ES-I3 (cell line): Measurements from ENCODE around the gene DGKZ.
A peak's percentile ranks its signal among the peaks of the same experiment; 100 is the strongest.
"Not testable (repeated sequence)": the region's sequence is repeated elsewhere in the genome, so short reads cannot be mapped to it uniquely, and the experiment has no call there.

ENCODE experiments used
- H3K36me3 ChIP-seq: 2 replicates; pipeline ENCODE4 v1.6.1; 2013; ENCODE audit warnings: mild to moderate bottlenecking, low read length, control low read depth, moderate library complexity; ENCODE audit not compliant: insufficient read depth
- H3K4me1 ChIP-seq: 2 replicates; pipeline ENCODE4 v1.6.1; 2013; ENCODE audit warnings: mild to moderate bottlenecking, control low read depth, low read length; ENCODE audit not compliant: insufficient read depth
- H3K9ac ChIP-seq: 2 replicates; pipeline ENCODE4 v1.6.1; 2013; ENCODE audit warnings: low read depth, mild to moderate bottlenecking, low read length, moderate library complexity
- H3K9me3 ChIP-seq: 2 replicates; pipeline ENCODE4 v1.6.1; 2013; ENCODE audit warnings: mild to moderate bottlenecking, low read length, moderate library complexity; ENCODE audit not compliant: control insufficient read depth, insufficient read depth

DGKZ gene, protein sequence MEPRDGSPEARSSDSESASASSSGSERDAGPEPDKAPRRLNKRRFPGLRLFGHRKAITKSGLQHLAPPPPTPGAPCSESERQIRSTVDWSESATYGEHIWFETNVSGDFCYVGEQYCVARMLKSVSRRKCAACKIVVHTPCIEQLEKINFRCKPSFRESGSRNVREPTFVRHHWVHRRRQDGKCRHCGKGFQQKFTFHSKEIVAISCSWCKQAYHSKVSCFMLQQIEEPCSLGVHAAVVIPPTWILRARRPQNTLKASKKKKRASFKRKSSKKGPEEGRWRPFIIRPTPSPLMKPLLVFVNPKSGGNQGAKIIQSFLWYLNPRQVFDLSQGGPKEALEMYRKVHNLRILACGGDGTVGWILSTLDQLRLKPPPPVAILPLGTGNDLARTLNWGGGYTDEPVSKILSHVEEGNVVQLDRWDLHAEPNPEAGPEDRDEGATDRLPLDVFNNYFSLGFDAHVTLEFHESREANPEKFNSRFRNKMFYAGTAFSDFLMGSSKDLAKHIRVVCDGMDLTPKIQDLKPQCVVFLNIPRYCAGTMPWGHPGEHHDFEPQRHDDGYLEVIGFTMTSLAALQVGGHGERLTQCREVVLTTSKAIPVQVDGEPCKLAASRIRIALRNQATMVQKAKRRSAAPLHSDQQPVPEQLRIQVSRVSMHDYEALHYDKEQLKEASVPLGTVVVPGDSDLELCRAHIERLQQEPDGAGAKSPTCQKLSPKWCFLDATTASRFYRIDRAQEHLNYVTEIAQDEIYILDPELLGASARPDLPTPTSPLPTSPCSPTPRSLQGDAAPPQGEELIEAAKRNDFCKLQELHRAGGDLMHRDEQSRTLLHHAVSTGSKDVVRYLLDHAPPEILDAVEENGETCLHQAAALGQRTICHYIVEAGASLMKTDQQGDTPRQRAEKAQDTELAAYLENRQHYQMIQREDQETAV

DNA sequence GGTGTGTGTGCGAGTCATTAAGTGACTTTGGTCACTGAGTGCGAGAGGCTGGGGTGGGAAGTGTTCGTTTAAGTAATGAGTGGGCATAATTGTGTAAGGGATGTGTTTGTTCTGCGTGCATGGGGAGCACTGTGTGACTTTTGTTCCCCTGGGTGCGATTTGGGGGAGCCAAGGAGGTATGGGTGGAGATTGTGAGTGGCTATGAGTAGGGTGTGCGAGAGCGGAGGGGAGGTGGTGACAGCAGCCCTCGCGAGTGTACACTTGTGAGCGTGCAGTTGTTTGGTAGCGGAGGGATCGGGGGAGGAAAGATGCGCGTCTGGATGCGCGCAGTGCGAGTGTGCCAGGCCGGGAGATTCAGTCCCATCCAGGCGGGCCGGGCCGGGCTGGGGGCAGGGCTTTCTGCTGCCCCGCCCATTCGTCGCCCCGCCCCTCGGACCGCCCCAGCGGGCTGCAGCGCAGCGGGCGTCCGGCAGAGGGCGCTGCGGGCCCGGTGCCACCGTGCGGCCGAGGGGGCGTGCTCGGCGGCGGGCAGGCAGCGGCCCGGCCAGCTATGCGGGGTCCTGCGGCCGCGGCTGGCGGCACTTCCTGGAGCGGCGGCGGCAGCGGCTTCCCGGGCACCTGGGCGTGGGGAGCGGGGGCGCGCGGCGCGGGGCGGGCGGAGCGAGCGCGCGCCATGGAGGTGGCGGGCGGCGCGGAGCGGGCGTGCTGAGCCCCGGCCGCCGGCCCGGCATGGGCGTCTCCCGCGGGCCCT is at the start of gene DGKZ:
Gene DGKZ (plus strand): TSS at position 578 of the 751 bp plus-strand sequence. CDS start 197 bp downstream, outside the sequence.
- peak within 1 kb of the TSS; percentile 56 for H3K9ac ChIP-seq
- no peaks in the 10 kb centered on the region for H3K36me3 ChIP-seq
- H3K4me1 ChIP-seq = peaks cover 55% of the 10 kb centered on the region
- H3K9me3 ChIP-seq = no peaks in the 10 kb centered on the region

DNA sequence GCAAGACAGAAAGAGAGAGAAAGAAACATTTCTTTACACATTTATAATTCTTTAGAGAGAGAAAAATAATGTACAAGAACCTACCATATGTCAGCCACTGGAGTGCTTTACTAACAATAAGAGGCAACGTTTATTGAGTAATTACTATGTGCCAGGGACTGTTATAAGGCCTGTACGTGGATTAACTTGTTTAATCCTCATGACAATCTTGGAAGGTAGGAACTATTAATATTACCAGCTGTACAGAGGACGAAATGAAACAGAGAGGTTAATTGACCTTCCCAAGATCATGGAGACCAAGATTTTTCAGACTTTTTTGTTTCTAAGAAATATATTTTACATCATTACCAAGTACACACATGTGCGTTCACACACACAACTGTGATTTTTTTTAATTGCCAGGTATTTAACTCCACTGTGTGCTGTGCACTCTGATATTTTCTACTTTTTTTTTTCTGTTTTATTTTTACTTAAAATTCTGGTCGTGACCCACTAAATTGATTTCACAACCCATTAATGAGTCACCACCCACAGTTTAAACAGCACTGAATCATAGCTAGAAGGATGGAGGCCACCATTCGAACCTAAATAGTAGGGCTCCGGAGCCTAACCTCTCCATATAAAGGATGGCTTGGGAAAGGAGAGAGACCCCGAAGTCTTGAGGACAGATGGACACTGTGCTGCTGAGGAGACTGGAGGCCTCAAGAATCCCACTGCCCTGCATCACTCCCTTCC is 48.4 kb upstream of the DGKZ start:
- peaks cover 15% of the 10 kb centered on the region for H3K4me1 ChIP-seq
- no peaks in the 10 kb centered on the region for H3K9me3 ChIP-seq
- no peaks in the 10 kb centered on the region for H3K36me3 ChIP-seq
- H3K9ac ChIP-seq = no peak overlapping the region

DNA sequence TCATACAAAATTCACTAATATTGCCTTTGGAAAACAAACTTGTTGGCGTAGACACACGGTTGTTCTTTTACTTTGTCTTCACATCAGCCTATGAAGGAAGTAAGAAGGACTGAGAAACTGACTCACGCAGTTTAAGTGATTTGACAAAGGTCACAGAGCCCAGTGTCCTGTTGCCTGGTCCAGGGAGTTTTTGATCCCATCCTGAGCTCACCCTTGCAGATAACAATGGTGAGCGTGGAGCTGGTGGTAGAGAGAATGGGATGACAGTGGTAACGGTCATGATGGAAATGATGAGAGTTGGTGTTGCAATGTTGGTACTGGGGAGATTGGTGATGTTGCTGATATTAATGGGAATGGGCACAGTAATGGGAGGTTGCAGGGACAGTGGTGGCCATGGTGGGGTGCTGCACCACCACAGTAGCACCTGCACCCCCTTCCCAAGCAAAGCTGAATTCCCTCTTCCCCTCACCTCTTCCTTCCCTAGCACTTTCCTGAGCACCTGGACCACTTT is 47.8 kb upstream of the DGKZ start:
- Histone ChIP-seq H3K9ac (no peak overlapping the region), H3K36me3 (no peaks in the 10 kb centered on the region), H3K9me3 (no peaks in the 10 kb centered on the region), H3K4me1 (peaks cover 8% of the 10 kb centered on the region)

DNA sequence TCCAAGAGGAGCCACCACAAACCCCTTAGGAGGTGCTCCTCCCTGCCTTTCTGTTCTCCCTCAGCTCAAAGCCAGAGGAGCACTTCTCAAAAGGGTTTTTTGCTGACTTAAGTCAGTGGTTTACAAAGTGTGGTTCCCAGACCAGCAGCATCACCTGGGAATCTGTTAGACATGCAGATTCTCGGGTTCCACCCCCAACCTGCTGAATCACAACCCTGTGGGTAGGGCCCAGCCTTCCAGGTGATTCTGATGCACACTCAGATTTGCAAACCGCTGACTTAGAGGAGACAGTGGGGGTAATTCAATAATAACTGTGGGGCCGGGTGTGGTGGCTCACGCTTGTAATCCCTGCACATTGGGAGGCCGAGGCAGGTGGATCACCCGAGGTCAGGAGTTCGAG is 47.0 kb upstream of the DGKZ start:
- Histone ChIP-seq H3K4me1 (peaks cover 8% of the 10 kb centered on the region), H3K9me3 (no peaks in the 10 kb centered on the region), H3K9ac (no peak overlapping the region), H3K36me3 (no peaks in the 10 kb centered on the region)

DNA sequence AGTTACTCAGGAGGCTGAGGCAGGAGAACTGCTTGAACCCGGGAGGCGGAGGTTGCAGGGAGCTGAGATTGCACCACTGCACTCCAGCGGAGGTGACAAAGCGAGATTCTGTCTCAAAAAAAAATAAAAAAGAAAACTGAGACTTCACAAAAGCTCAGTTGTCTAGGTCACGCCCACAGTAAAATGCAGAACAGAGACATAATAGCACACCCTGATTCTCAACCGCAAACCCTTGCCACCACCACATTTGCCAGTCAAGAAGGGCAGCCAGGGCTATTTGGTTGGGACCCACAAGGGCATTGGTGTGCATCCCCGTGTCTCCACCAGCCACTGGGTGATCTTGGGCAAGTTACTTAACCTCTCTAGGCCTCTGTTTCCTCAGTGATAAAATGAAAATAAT is 44.4 kb upstream of the DGKZ start:
- Histone ChIP-seq H3K4me1 (peaks cover 13% of the 10 kb centered on the region), H3K9me3 (no peaks in the 10 kb centered on the region), H3K9ac (no peak overlapping the region), H3K36me3 (no peaks in the 10 kb centered on the region)

DNA sequence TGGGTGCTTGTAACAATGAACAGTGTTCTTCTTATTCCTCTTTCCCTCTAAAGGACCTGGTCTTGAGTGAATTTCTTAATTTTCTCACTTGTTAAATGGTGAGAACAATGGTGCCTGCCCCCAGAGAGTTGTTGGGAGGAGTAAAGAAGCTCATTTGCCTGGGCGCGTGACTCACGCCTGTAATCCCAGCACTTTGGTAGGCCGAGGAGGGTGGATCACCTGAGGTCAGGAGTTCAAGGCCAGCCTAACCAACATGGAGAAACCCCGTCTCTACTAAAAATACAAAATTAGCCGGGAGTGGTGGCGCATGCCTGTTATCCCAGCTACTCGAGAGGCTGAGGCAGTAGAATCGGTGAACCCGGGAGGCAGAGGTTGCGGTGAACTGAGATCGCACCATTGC is 43.2 kb upstream of the DGKZ start:
- not testable (repeated sequence) for H3K9ac ChIP-seq, H3K36me3 ChIP-seq, H3K9me3 ChIP-seq
- peaks cover 13% of the 10 kb centered on the region for H3K4me1 ChIP-seq

DNA sequence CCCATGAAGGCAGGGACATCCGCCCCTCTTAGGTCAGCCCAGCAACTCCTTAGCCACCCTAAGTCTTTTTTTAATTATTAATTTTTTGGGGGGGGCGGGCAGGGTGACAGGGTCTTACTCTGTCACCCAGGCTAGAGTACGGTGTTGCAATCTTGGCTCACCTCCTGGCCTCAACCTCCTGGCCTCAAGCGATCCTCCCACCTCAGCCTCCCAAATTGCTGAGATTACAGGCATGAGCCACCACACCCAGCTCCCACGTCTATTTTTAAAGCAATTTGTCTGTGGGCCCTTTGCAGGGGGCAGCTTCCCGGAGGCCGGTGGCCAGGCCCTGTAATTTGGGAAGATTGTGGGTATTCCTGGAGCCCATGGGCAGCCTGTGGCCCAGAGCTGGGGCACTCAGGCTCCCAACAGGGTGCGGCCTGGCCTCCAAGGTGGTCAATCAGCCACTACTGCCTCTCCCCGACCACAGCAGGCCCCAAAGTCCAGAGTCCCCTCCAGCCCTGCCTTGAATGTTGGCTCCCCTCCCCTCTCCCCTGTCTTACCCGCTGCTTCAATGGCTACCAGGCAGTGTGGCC is 42.6 kb upstream of the DGKZ start:
- Histone ChIP-seq H3K9ac (no peak overlapping the region), H3K36me3 (no peaks in the 10 kb centered on the region), H3K4me1 (peaks cover 13% of the 10 kb centered on the region), H3K9me3 (no peaks in the 10 kb centered on the region)

DNA sequence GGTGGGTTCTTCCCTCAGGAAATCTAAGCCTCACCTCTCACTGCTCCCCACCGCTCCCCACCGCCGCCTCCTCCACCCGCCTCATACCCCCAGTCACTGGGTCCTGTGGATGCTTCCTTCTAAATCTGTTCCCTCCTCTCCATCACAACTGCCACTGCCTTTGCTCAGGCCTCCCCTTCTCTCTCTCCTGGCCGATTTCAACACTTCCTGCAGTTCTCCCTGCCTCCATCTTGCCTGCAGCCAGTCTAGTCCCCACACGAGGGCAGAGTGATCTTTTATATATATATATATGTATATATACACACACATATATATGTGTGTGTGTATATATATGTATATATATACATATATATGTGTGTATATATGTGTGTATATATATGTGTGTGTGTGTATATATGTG is 42.0 kb upstream of the DGKZ start:
- H3K4me1 ChIP-seq = peaks cover 13% of the 10 kb centered on the region
- H3K36me3 ChIP-seq = no peaks in the 10 kb centered on the region
- H3K9me3 ChIP-seq = no peaks in the 10 kb centered on the region
- H3K9ac ChIP-seq = no peak overlapping the region

DNA sequence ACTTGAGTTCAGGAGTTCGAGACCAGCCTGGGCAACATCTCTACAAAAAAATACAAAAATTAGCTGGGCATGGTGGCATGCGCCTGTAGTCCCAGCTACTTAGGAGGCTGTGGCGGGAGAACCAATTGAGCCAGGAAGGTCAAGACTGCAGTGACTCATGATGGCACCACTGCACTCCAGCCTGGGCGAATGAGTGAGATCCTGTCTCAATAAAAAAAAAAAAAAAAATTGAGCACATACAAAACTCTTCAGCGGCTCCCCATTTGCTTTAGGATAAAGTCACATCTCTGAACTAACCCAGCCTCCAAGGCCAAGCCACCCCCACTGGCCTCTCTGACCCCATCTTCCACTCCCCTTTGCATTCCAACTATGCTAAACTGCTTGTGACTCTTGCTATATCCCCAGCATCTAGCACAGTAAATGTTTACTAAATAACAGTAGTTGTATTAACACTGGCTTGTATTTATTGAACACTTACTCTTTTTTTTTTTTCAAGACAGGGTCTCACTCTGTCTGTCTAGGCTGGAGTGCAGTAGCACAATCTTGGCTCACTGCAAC is 40.9 kb upstream of the DGKZ start:
- Histone ChIP-seq H3K9ac (no peak overlapping the region), H3K4me1 (peaks cover 13% of the 10 kb centered on the region), H3K36me3 (no peaks in the 10 kb centered on the region), H3K9me3 (no peaks in the 10 kb centered on the region)

DNA sequence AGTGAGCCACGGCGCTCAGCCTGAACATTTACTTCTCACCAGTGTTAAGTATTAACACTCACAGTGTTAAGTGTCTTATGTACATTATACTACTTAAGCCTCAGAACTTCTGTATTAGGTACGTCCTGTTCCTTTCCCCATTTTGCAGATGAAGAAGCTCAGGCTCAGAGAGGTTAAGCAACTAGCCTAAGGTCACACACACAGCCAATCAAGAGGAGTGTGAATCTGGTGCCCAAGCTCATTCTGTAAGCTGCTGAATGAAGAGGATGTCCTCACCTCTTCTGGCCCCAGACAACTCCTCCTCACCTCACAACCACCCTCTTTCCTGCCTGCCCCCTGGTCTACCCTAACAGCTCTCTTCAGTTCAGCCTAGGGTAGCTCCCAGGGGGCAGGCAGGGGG is 39.9 kb upstream of the DGKZ start:
- no peaks in the 10 kb centered on the region for H3K36me3 ChIP-seq
- peaks cover 13% of the 10 kb centered on the region for H3K4me1 ChIP-seq
- no peak overlapping the region for H3K9ac ChIP-seq
- H3K9me3 ChIP-seq = no peaks in the 10 kb centered on the region

DNA sequence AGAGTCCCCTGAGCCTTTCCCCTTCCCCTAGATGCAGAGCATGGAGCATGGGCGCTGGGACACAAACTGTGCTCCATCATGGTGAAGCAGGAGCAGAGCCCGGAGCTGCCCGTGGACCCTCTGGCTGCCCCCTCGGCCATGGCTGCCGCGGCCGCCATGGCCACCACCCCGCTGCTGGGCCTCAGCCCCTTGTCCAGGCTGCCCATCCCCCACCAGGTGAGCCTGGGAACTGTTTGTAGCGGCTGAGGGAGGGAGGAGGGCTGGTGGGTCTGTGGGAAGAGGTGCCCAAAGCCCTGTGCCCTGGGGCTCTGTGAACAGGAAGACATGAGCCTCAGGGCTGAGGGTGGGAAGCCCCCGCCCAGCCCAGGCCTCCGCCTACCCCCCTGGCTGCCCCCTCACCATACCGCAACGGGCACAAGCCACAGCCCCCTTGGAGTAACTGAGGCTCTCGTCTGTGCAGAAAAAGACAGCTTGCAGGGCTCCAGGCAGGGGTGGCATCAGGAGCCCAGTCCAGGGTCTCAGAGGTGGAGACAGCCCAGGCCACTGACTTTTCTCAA is 39.4 kb upstream of the DGKZ start:
- Histone ChIP-seq H3K9me3 (no peaks in the 10 kb centered on the region), H3K4me1 (peaks cover 13% of the 10 kb centered on the region), H3K9ac (no peak overlapping the region), H3K36me3 (no peaks in the 10 kb centered on the region)

DNA sequence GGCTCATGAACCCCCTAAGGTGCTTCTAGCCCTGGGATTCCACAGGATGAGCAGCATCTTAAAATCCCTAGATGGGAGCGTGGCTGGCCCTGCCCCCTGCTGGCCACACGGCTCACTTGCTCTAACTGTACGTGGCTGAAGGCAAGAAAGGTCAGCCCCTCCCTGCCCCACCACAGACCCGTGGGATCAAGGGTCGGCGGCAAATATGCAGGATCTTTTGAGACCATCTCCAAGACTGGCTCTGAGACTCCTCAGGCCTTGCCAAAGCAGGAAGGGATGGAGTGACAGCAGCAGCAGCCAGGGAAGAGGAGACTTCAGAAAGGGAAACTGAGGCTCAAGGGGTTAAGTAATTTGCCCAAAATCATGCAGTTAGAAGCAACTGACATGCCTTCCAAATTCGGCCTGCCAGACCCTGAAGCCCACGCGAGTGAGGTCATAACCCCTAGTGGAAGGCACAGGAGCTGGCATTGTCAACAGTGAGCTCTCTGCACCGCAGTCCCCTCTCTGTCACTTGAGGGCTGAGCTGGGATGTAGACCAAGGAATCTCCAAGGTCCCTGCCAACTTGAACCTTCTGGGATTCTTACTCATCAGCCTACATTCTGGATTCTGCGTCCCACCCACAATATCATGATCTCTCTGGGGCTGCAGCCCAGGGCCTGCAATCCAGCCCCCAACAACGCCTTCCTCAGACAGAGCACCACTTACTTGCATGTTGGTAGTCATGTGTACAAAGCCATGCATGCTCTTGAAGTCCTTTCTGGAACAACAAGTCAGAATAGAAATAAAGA is 38.4 kb upstream of the DGKZ start:
- Histone ChIP-seq H3K4me1 (peaks cover 13% of the 10 kb centered on the region), H3K9me3 (no peaks in the 10 kb centered on the region), H3K36me3 (no peaks in the 10 kb centered on the region), H3K9ac (no peak overlapping the region)
